ENCODE data around the gene HOXD12. TPM values are rescaled to one million over a fixed set of nuclear protein-coding genes. Genes with fewer than 3 reads are reported as not detected.

The HOXD12 gene
- polyA plus RNA-seq, 1 donor (not counting 4 experiments of a cell fraction or from before 2014, with no cell fraction given) = not detected

DNA sequence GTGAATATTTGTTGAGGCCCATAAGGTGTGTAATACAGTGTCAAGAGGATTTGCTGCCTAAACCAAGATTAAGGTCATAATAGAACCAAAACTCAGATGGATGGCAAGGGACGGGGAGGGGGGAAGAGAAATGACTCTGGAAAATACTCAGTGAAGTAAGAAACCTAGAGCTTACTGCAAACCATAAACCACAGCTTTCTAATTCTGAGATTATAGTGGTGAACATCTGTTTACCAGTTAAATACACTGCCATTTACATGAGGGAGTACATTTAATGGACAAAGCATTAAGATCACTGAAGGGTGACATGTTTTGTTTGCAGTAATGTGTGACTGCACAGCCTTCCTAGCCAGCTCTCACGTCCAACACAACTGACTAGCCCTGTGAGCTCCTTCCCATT is 35.6 kb upstream of the HOXD12 start:
- no peak for DNase-seq (ENCODE audit: low read depth, low spot score)
- Histone ChIP-seq H3K9me3 (ENCODE audit: control insufficient read depth, low read depth, low read length) (no peaks in the 10 kb centered on the region), H2AFZ (ENCODE audit: control insufficient read depth, low read length) (no peak overlapping the region), H3K79me2 (ENCODE audit: control insufficient read depth, insufficient read depth, low read length) (no peaks in the 10 kb centered on the region), H3K36me3 (ENCODE audit: control insufficient read depth in 2 of 2, extremely low read depth in 1 of 2, insufficient read depth in 2 of 2, low read length in 2 of 2) (no peaks in the 10 kb centered on the region), H4K20me1 (ENCODE audit: control insufficient read depth, extremely low read depth, insufficient read depth, low read length) (peaks cover 2% of the 10 kb centered on the region), H3K4me3 (ENCODE audit: control insufficient read depth in 2 of 3, extremely low read depth in 1 of 3, insufficient read depth in 2 of 3, low read depth in 1 of 3, low read length in 3 of 3) (no peak overlapping the region), H3K4me2 (ENCODE audit: control insufficient read depth, extremely low read depth, insufficient read depth, low read depth, low read length) (no peak overlapping the region), H3K27ac (ENCODE audit: control insufficient read depth, insufficient read depth, low read length) (no peak overlapping the region), H3K4me1 (ENCODE audit: control insufficient read depth, extremely low read depth, insufficient read depth, low read length) (no peaks in the 10 kb centered on the region), H3K9ac (ENCODE audit: control insufficient read depth, extremely low read depth, insufficient read depth, low read length) (no peak overlapping the region), H3K27me3 (ENCODE audit: control insufficient read depth, extremely low read depth, insufficient read depth, low read length) (peaks cover 42% of the 10 kb centered on the region), H3K9me1 (ENCODE audit: control insufficient read depth, extremely low read depth, insufficient read depth, low read length) (no peaks in the 10 kb centered on the region)
- dilution Hi-C loops (cut with MboI; ENCODE audit: extremely low pct_ligation_motif_present, low sequenced_read_pairs) = no loop called here
- no peak for FAIRE-seq
- TF ChIP-seq, protein P1, sequence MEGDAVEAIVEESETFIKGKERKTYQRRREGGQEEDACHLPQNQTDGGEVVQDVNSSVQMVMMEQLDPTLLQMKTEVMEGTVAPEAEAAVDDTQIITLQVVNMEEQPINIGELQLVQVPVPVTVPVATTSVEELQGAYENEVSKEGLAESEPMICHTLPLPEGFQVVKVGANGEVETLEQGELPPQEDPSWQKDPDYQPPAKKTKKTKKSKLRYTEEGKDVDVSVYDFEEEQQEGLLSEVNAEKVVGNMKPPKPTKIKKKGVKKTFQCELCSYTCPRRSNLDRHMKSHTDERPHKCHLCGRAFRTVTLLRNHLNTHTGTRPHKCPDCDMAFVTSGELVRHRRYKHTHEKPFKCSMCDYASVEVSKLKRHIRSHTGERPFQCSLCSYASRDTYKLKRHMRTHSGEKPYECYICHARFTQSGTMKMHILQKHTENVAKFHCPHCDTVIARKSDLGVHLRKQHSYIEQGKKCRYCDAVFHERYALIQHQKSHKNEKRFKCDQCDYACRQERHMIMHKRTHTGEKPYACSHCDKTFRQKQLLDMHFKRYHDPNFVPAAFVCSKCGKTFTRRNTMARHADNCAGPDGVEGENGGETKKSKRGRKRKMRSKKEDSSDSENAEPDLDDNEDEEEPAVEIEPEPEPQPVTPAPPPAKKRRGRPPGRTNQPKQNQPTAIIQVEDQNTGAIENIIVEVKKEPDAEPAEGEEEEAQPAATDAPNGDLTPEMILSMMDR (optimal IDR thresholded peaks at IDR 0.05 in 1 of 3, IDR thresholded peaks at IDR 0.05 in 1 of 3, conservative IDR thresholded peaks at IDR 0.05 in 1 of 3; ENCODE audit: extremely low read depth in 1 of 3, insufficient read depth in 2 of 3, low read length in 3 of 3) = no peak
- TF ChIP-seq EZH2 (IDR thresholded peaks at IDR 0.05; ENCODE audit: low read length) = no peak

DNA sequence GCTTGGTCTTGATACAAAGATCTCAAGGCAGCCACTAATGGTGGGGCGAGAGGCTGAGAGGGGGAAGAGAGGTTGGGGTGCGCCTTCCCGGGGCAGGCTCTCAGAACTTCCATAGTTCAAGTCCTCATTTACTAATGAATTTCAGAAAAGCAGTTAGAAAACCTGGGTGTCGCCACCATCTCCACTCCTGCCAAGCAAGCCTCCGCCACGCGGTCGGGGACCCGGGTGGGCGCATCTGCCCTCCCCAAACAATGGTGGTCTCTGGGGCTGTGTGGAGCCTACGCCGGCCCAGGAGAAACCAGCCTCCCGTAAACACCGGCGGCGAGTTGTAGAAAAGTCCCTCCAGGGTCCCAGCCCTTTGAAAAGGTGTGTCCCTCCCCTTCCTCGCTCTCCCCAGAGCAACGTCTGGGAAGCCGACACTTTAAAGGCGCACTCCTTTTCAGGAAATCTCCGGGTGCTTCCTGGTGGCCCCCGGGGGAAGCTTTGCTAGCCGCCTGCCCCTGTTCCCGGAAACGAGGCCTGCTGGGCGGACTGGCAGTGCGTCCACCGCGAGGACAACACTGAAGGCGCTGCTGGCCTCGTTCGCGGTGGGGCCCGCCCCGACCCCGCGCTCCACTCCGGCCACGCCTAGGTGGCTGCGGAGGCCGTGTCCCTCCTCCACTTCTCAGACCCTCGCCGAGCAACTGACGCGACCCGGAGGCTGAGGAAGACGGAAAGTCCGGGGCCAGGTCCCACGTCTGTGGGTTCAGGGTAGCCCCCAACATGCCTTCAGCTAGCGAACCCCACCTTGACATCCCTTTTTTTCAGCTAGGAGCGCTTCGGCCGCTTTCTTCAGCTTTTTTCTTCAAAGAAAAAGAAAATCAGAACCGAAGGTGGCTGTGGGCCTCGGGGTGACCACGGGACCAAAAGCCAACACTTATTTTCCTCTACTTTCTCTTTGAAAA is 32.7 kb upstream of the HOXD12 start:
- Histone ChIP-seq H3K27me3 (ENCODE audit: control insufficient read depth, extremely low read depth, insufficient read depth, low read length) (peaks cover 71% of the 10 kb centered on the region), H3K27ac (ENCODE audit: control insufficient read depth, insufficient read depth, low read length) (no peak overlapping the region), H3K36me3 (ENCODE audit: control insufficient read depth in 2 of 2, extremely low read depth in 1 of 2, insufficient read depth in 2 of 2, low read length in 2 of 2) (no peaks in the 10 kb centered on the region), H3K9me1 (ENCODE audit: control insufficient read depth, extremely low read depth, insufficient read depth, low read length) (no peaks in the 10 kb centered on the region), H3K4me1 (ENCODE audit: control insufficient read depth, extremely low read depth, insufficient read depth, low read length) (no peaks in the 10 kb centered on the region), H3K9me3 (ENCODE audit: control insufficient read depth, low read depth, low read length) (no peaks in the 10 kb centered on the region), H3K4me3 (ENCODE audit: control insufficient read depth in 2 of 3, extremely low read depth in 1 of 3, insufficient read depth in 2 of 3, low read depth in 1 of 3, low read length in 3 of 3) (no peak overlapping the region), H3K4me2 (ENCODE audit: control insufficient read depth, extremely low read depth, insufficient read depth, low read depth, low read length) (peak overlapping the region; percentile 19), H4K20me1 (ENCODE audit: control insufficient read depth, extremely low read depth, insufficient read depth, low read length) (peaks cover 2% of the 10 kb centered on the region), H3K9ac (ENCODE audit: control insufficient read depth, extremely low read depth, insufficient read depth, low read length) (no peak overlapping the region), H3K79me2 (ENCODE audit: control insufficient read depth, insufficient read depth, low read length) (no peaks in the 10 kb centered on the region), H2AFZ (ENCODE audit: control insufficient read depth, low read length) (no peak overlapping the region)
- DNase-seq (ENCODE audit: low read depth, low spot score) = no peak
- TF ChIP-seq, protein P1 (optimal IDR thresholded peaks at IDR 0.05 in 1 of 3, IDR thresholded peaks at IDR 0.05 in 1 of 3, conservative IDR thresholded peaks at IDR 0.05 in 1 of 3; ENCODE audit: extremely low read depth in 1 of 3, insufficient read depth in 2 of 3, low read length in 3 of 3) = no peak
- peak; percentile 75 for TF ChIP-seq EZH2 (IDR thresholded peaks at IDR 0.05; ENCODE audit: low read length)
- FAIRE-seq = no peak
- dilution Hi-C loops (cut with MboI; ENCODE audit: extremely low pct_ligation_motif_present, low sequenced_read_pairs) = no loop called here

All from keratinocyte (primary cell).